ENCODE data around the gene RELCH.

The RELCH gene

DNA sequence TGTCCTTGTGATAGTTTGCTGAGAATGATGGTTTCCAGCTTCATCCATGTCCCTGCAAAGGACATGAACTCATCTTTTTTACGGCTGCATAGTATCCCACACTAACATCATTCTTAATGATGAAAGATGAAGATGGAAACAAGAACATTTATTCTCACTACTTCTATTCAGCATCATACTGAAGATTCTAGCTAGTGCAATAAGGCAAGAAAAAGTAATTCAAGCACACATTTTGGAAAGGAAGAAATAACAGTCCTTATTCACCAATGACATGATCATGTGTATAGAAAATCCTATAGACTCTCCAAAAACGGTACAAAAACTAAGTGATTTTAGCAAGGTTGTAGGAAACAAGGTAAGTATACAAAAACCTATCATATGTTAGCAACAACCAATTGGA, 37.2 kb downstream of the RELCH start:
- Histone ChIP-seq H3K9ac (ENCODE audit: low read length) (no peak overlapping the region), H3K27me3 (ENCODE audit: control insufficient read depth, insufficient read depth, low read length) (no peaks in the 10 kb centered on the region), H3K27ac (ENCODE audit: low read length) (no peak overlapping the region), H3K4me1 (ENCODE audit: control insufficient read depth, low read depth, low read length) (no peaks in the 10 kb centered on the region), H3K4me3 (ENCODE audit: low read length) (no peak overlapping the region), H3K36me3 (ENCODE audit: control insufficient read depth, low read depth, low read length) (peaks cover 29% of the 10 kb centered on the region), H3K9me3 (ENCODE audit: control insufficient read depth, low read depth, low read length) (no peaks in the 10 kb centered on the region)

DNA sequence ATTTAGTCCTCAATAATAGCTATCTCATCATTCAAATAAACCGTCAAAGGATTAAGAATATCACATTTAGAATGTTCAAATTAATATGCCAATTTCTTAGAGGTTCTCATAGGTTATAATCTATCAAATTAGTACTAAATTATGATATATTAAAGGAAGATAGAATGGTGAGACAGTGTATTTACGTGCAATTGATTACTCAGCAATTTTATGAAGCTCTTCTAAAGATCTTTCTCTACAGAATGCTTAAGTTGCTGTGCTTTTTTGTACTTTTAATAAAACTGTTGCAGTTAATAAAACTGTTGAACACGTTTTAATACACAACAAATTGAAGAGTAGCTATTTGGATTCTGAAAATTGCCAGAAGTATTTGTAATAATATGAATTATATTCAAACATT, 39.0 kb downstream of the RELCH start:
- Histone ChIP-seq H3K27ac (ENCODE audit: low read length) (no peak overlapping the region), H3K4me3 (ENCODE audit: low read length) (no peak overlapping the region), H3K27me3 (ENCODE audit: control insufficient read depth, insufficient read depth, low read length) (no peaks in the 10 kb centered on the region), H3K36me3 (ENCODE audit: control insufficient read depth, low read depth, low read length) (peaks cover 36% of the 10 kb centered on the region), H3K4me1 (ENCODE audit: control insufficient read depth, low read depth, low read length) (no peaks in the 10 kb centered on the region), H3K9me3 (ENCODE audit: control insufficient read depth, low read depth, low read length) (no peaks in the 10 kb centered on the region), H3K9ac (ENCODE audit: low read length) (no peak overlapping the region)

DNA sequence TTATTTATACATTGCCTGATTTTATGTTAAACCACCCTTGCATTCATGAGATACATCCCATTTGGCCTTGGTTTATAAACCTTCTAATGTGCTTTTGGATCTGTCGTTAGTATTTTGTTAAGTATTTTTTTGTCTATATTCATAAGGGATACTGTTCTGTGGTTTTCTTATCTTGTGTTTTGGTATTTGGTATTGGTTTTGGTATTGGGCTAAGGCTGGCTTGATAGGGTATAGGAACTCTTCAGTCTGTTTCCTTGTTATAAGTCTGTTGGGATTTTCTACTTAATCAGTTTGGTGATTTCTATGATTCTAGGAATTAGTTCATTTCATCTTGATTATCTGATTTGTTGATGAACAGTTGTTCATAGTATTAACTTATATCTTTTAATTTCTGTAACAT, 49.2 kb downstream of the RELCH start:
- no peak overlapping the region for H3K4me3 ChIP-seq (ENCODE audit: low read length)
- H3K36me3 ChIP-seq (ENCODE audit: control insufficient read depth, low read depth, low read length): peaks cover 22% of the 10 kb centered on the region
- no peaks in the 10 kb centered on the region for H3K27me3 ChIP-seq (ENCODE audit: control insufficient read depth, insufficient read depth, low read length)
- H3K9me3 ChIP-seq (ENCODE audit: control insufficient read depth, low read depth, low read length): no peaks in the 10 kb centered on the region
- H3K9ac ChIP-seq (ENCODE audit: low read length): no peak overlapping the region
- no peak overlapping the region for H3K27ac ChIP-seq (ENCODE audit: low read length)
- H3K4me1 ChIP-seq (ENCODE audit: control insufficient read depth, low read depth, low read length): no peaks in the 10 kb centered on the region

DNA sequence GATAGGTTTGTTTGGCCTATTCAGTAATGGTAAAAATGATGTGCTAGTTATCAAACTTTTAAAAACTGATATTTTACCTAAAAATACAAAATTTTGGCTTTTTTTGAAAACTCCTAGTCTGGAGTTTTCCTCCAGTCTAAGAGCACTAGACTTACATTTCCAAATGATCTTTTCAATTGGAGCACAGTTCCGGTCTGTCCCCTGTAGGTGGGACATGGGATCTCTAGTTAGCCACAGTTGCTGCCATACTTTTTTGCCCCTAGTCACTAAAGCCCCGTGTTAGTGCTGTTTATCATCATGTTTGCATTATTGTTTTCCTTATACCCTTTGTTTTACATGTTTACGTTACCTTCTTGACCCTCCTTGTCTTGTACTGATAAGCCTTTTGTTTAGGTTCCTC, 52.4 kb downstream of the RELCH start:
- no peak overlapping the region for H3K27ac ChIP-seq (ENCODE audit: low read length)
- no peaks in the 10 kb centered on the region for H3K4me1 ChIP-seq (ENCODE audit: control insufficient read depth, low read depth, low read length)
- peaks cover 8% of the 10 kb centered on the region for H3K36me3 ChIP-seq (ENCODE audit: control insufficient read depth, low read depth, low read length)
- no peaks in the 10 kb centered on the region for H3K9me3 ChIP-seq (ENCODE audit: control insufficient read depth, low read depth, low read length)
- H3K9ac ChIP-seq (ENCODE audit: low read length): no peak overlapping the region
- no peaks in the 10 kb centered on the region for H3K27me3 ChIP-seq (ENCODE audit: control insufficient read depth, insufficient read depth, low read length)
- no peak overlapping the region for H3K4me3 ChIP-seq (ENCODE audit: low read length)

DNA sequence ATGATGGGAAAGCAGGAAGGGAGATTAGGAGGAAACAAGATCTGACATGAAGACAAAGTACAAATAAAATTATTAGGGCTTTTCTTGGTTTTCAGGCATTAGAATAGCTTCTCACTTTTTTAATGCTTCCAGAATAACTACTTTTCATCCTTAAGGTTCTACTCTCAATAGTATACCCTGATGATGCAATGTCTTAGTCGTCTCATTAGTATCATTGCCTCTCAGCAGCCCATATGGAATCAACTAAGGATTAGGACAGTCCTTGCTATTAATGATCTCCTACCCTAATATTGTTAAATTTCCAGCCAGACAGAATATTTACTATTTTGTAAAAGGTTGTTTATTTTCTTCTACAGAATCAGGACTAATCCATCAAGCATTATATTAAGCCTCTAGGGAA, 55.9 kb downstream of the RELCH start:
- H3K4me1 ChIP-seq (ENCODE audit: control insufficient read depth, low read depth, low read length): no peaks in the 10 kb centered on the region
- no peaks in the 10 kb centered on the region for H3K27me3 ChIP-seq (ENCODE audit: control insufficient read depth, insufficient read depth, low read length)
- no peaks in the 10 kb centered on the region for H3K9me3 ChIP-seq (ENCODE audit: control insufficient read depth, low read depth, low read length)
- H3K27ac ChIP-seq (ENCODE audit: low read length): no peak overlapping the region
- peaks cover 12% of the 10 kb centered on the region for H3K36me3 ChIP-seq (ENCODE audit: control insufficient read depth, low read depth, low read length)
- no peak overlapping the region for H3K4me3 ChIP-seq (ENCODE audit: low read length)
- H3K9ac ChIP-seq (ENCODE audit: low read length): no peak overlapping the region

DNA sequence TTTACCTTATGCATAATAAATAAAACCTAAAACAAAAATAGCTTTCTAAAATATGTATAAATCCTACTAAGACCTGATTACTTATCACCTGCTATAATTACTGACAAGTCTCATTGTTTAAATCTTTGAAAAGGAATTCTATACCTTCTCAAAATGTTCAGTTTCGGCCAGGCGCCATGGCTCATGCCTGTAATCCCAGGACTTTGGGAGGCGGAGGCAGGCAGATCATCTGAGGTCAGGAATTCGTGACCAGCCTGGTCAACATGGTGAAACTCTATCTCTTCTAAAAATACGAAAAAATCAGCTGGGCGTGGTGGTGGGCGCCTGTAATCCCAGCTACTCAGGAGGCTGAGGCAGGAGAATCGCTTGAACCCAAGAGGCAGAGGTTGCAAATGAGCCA, 58.1 kb downstream of the RELCH start:
- Histone ChIP-seq H3K27ac (ENCODE audit: low read length) (no peak overlapping the region), H3K4me1 (ENCODE audit: control insufficient read depth, low read depth, low read length) (no peaks in the 10 kb centered on the region), H3K9ac (ENCODE audit: low read length) (no peak overlapping the region), H3K9me3 (ENCODE audit: control insufficient read depth, low read depth, low read length) (no peaks in the 10 kb centered on the region), H3K27me3 (ENCODE audit: control insufficient read depth, insufficient read depth, low read length) (no peaks in the 10 kb centered on the region), H3K4me3 (ENCODE audit: low read length) (no peak overlapping the region), H3K36me3 (ENCODE audit: control insufficient read depth, low read depth, low read length) (peaks cover 8% of the 10 kb centered on the region)

DNA sequence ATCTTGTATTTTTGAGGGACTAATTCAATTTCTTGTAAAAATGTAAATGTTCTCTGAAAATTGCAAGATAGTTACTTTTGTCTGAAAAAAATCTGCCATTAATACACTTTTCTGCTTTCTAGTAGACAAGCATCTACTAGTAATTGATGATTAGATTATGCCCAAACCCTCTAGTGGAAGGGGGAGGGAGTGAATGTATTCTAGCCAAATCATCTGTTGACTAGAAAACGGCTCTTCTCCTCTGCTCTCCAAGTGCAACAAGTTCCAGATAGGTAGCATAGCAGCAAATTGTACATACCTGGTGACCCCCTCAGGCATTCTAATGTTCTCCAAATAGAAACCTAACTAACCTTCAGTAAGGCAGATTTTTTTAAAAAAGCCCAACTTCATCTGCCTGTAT, 58.6 kb downstream of the RELCH start:
- Histone ChIP-seq H3K9me3 (ENCODE audit: control insufficient read depth, low read depth, low read length) (no peaks in the 10 kb centered on the region), H3K36me3 (ENCODE audit: control insufficient read depth, low read depth, low read length) (peaks cover 8% of the 10 kb centered on the region), H3K27me3 (ENCODE audit: control insufficient read depth, insufficient read depth, low read length) (no peaks in the 10 kb centered on the region)

DNA sequence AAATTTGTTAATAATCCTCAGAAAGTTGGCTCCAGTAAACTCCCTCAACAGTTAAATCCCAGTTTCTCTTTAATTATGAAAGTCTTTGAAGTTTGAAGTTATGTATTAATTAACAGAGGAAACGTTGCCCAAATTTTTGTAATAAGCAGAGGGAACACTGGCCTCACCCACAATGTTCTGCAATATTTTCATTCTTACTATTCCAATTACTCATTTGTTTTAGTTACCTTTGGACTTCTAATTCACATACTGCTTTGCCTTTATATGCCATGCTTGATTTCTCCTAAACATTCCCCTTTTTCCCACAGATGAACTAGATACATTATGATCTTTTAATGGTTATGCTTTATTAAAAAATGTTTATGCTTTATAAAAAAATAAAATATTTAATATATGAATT, 61.3 kb downstream of the RELCH start:
- H3K27ac ChIP-seq (ENCODE audit: low read length): no peak overlapping the region
- no peak overlapping the region for H3K4me3 ChIP-seq (ENCODE audit: low read length)
- peaks cover 8% of the 10 kb centered on the region for H3K36me3 ChIP-seq (ENCODE audit: control insufficient read depth, low read depth, low read length)
- no peak overlapping the region for H3K9ac ChIP-seq (ENCODE audit: low read length)
- no peaks in the 10 kb centered on the region for H3K9me3 ChIP-seq (ENCODE audit: control insufficient read depth, low read depth, low read length)
- H3K4me1 ChIP-seq (ENCODE audit: control insufficient read depth, low read depth, low read length): no peaks in the 10 kb centered on the region
- no peaks in the 10 kb centered on the region for H3K27me3 ChIP-seq (ENCODE audit: control insufficient read depth, insufficient read depth, low read length)

More for the DNA sequence above, 58.6 kb downstream of the RELCH start:
- no peak overlapping the region for H3K27ac ChIP-seq (ENCODE audit: low read length)
- H3K4me3 ChIP-seq (ENCODE audit: low read length): no peak overlapping the region
- no peak overlapping the region for H3K9ac ChIP-seq (ENCODE audit: low read length)
- H3K4me1 ChIP-seq (ENCODE audit: control insufficient read depth, low read depth, low read length): no peaks in the 10 kb centered on the region

DNA sequence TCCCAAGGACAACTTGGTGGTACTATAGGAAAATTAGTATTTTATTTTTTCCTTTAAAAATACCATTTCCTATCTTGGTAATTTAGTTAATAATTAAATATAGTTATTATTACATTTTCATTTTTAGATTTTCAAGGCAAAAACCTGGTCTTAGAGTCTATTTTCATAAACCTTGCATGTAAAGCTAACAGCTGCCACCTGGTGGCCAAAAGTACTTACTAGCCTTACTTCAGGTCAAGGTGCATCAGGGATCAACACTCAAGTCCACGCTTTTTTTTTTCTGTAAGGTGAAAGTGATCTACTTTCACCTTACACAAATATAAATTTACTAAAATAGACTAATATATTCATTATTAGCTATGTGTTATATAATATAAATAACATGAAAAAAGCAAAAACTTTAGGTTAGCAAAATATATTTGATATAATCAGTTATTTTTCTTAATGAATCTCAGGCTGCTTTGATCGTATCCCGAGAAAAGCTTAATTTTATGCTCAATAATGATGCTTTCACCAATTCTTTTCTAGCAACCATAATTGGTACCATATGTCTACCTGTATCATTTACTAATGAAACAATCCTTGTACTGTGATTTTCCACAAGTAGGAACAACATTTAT, 62.5 kb downstream of the RELCH start:
- Histone ChIP-seq H3K9ac (ENCODE audit: low read length) (no peak overlapping the region), H3K36me3 (ENCODE audit: control insufficient read depth, low read depth, low read length) (peaks cover 7% of the 10 kb centered on the region), H3K4me3 (ENCODE audit: low read length) (no peak overlapping the region), H3K9me3 (ENCODE audit: control insufficient read depth, low read depth, low read length) (no peaks in the 10 kb centered on the region), H3K27me3 (ENCODE audit: control insufficient read depth, insufficient read depth, low read length) (no peaks in the 10 kb centered on the region), H3K27ac (ENCODE audit: low read length) (no peak overlapping the region), H3K4me1 (ENCODE audit: control insufficient read depth, low read depth, low read length) (no peaks in the 10 kb centered on the region)

DNA sequence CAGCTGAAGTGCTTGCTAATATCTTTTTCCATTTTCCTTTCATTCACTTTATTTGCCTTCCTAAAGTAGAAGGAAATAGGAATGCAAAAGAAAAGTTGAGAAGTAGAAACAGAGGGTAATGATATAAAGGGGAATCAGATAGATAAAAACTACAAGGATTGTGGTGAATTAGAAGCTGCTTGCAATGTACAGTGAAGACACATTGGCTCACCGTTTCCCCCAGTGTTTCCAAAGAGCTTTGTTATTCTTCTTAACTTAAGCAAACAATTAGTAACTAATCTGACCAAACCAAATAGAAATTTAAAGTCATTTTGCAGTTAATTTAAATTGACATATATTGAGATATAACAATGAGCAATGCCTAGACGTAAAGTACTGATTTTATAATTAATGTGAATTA, 63.4 kb downstream of the RELCH start:
- H3K27me3 ChIP-seq (ENCODE audit: control insufficient read depth, insufficient read depth, low read length): no peaks in the 10 kb centered on the region
- H3K27ac ChIP-seq (ENCODE audit: low read length): no peak overlapping the region
- H3K4me3 ChIP-seq (ENCODE audit: low read length): no peak overlapping the region
- no peak overlapping the region for H3K9ac ChIP-seq (ENCODE audit: low read length)
- no peaks in the 10 kb centered on the region for H3K9me3 ChIP-seq (ENCODE audit: control insufficient read depth, low read depth, low read length)
- peaks cover 4% of the 10 kb centered on the region for H3K36me3 ChIP-seq (ENCODE audit: control insufficient read depth, low read depth, low read length)
- no peaks in the 10 kb centered on the region for H3K4me1 ChIP-seq (ENCODE audit: control insufficient read depth, low read depth, low read length)

DNA sequence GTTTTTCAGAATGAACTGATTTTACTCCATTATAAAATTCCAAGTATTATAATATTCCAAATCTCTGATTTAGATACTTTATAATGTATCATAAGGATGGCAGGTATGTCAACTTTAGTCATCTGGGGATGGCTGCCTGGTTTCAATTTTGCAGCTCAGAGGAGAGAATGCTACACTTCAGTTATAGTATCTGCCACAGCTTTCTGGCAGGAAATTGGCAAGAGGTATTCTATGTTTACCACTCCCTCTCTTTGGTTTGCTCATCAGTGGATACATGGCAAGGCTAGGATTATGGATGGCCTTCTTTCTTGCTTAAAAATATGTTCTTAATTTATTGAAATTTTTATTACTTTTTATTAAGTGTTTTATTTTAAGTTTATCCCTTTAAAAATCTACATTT, 71.0 kb downstream of the RELCH start:
- Histone ChIP-seq H3K9ac (ENCODE audit: low read length) (no peak overlapping the region), H3K4me3 (ENCODE audit: low read length) (no peak overlapping the region), H3K36me3 (ENCODE audit: control insufficient read depth, low read depth, low read length) (peaks cover 50% of the 10 kb centered on the region), H3K4me1 (ENCODE audit: control insufficient read depth, low read depth, low read length) (peaks cover 4% of the 10 kb centered on the region), H3K27ac (ENCODE audit: low read length) (no peak overlapping the region), H3K27me3 (ENCODE audit: control insufficient read depth, insufficient read depth, low read length) (no peaks in the 10 kb centered on the region), H3K9me3 (ENCODE audit: control insufficient read depth, low read depth, low read length) (no peaks in the 10 kb centered on the region)

DNA sequence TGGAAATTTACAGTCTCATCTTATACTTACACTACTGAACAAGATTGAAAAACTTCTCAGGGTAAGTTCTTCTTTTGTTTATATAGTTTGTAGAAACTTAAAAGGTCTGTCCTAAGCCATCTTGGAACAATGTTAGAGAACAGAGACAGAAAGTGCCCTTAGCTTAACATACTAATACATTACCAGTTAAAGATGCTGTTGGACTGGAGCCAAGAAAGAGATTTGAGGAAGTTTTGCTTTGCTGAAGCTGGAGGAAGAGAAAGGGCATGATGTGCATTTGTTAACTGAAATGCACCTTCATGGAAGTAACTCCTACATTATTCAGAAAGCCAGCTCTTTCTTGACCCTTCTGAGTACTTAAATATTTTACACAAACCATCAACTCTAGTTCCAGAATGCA, 71.6 kb downstream of the RELCH start:
- Histone ChIP-seq H3K4me1 (ENCODE audit: control insufficient read depth, low read depth, low read length) (peaks cover 4% of the 10 kb centered on the region), H3K36me3 (ENCODE audit: control insufficient read depth, low read depth, low read length) (peaks cover 53% of the 10 kb centered on the region), H3K9me3 (ENCODE audit: control insufficient read depth, low read depth, low read length) (no peaks in the 10 kb centered on the region)

More for the DNA sequence above, 71.6 kb downstream of the RELCH start:
- Histone ChIP-seq H3K27me3 (ENCODE audit: control insufficient read depth, insufficient read depth, low read length) (no peaks in the 10 kb centered on the region), H3K9ac (ENCODE audit: low read length) (no peak overlapping the region), H3K27ac (ENCODE audit: low read length) (no peak overlapping the region), H3K4me3 (ENCODE audit: low read length) (no peak overlapping the region)

Data from iPS-18a (cell line).